Mammary epithelial cell (primary cell): ENCODE results near the gene GRM8.

Experiments used
- CTCF ChIP-seq, 2 donors: IDR thresholded peaks in 1 of 2; conservative IDR thresholded peaks in 1 of 2; 2 replicates each; pipeline ENCODE4 v1.5.1; 2011 to 2012; ENCODE audit warnings: inconsistent platforms in 2 of 2, low read length in 2 of 2, mild to moderate bottlenecking in 2 of 2, control low read depth in 1 of 2, low read depth in 1 of 2; ENCODE audit not compliant: insufficient read depth in 1 of 2; ENCODE audit errors: extremely low read depth in 1 of 2
- EZH2 ChIP-seq: IDR thresholded peaks from 2 replicates; pipeline ENCODE4 v1.6.1; 2012; ENCODE audit warnings: low read length, inconsistent platforms, borderline replicate concordance

DNA sequence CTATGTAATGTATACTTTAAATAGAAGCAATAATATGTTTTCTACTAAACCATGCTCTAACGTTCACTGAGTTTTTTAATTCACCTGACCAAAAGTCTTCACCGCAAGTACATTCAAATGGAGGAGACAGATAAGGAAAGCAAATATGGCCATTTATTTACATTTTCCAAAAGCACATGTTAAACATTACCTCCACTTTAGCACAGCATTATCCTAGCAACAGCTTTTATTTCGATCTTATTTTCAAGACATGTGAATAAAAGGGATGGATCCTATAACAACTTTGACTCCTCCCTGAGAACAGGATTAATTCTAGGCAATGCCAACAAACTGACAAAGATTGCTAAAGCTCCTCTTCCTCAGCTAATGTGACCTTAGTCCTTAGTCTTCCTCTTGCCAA is 11.5 kb upstream of the GRM8 start:
- TF ChIP-seq CTCF (conservative IDR thresholded peaks at IDR 0.05 in 1 of 2, IDR thresholded peaks at IDR 0.05 in 1 of 2; ENCODE audit: extremely low read depth in 1 of 2, insufficient read depth in 1 of 2, low read depth in 1 of 2, low read length in 2 of 2) (no peak), EZH2 (no peak)
